IMR-90 (cell line): ENCODE measurements around the gene ATF7IP2. TPM values are rescaled to one million over a fixed set of nuclear protein-coding genes. Genes with fewer than 3 reads are reported as not detected.

ENCODE experiments used
- ATAC-seq: fragments of 200-7000 bp; cut with Tn5 transposase; 2 replicates; pipeline ENCODE4 v1.9.1; 2020; ENCODE audit warnings: low read depth, mild to moderate bottlenecking, moderate library complexity
- BruUV-seq: library from RNA; stranded (reverse); fragments of 400-500 nt; replicated peaks from 2 replicates; lab custom pipeline; 2021; lab: Mats Ljungman, UMichigan
- CTCF ChIA-PET: fragments of 300-600 bp; formaldehyde crosslinking; extraction: SDS; loops from one replicate; lab custom pipeline; 2021; ENCODE audit warnings: antibody characterized with exemption; lab: Yijun Ruan, JAX
- POLR2A ChIA-PET: fragments of 300-600 bp; sonication (Branson Sonifier 250); formaldehyde crosslinking; loops from one replicate; lab custom pipeline; 2022; ENCODE audit warnings: antibody characterized with exemption; ENCODE audit not compliant: unreplicated experiment; lab: Charles Lee
- DNase-seq: peaks from one replicate; pipeline ENCODE4 v3.0.0; 2013
- H2AFZ ChIP-seq: replicated peaks from 2 replicates; pipeline ENCODE3; 2013; ENCODE audit warnings: low read length, mild to moderate bottlenecking; ENCODE audit not compliant: poor library complexity
- H2AK5ac ChIP-seq: 2 replicates; pipeline ENCODE4 v1.6.1; 2013; ENCODE audit warnings: low read depth, low read length, inconsistent platforms
- H2AK9ac ChIP-seq: replicated peaks from 2 replicates; pipeline ENCODE3; 2013; ENCODE audit warnings: mild to moderate bottlenecking, low read depth, low read length, moderate library complexity; ENCODE audit not compliant: poor library complexity
- H2BK120ac ChIP-seq: 2 replicates; pipeline ENCODE4 v1.6.1; 2013; ENCODE audit warnings: low read depth, low read length, inconsistent platforms
- H2BK15ac ChIP-seq: 3 replicates; pipeline ENCODE4 v1.6.1; 2013; ENCODE audit warnings: low read depth, low read length, inconsistent platforms
- H2BK20ac ChIP-seq: 2 replicates; pipeline ENCODE4 v1.6.1; 2013; ENCODE audit warnings: low read depth, mild to moderate bottlenecking, inconsistent platforms, low read length, moderate library complexity
- H2BK5ac ChIP-seq: 2 replicates; pipeline ENCODE4 v1.6.1; 2013; ENCODE audit warnings: mild to moderate bottlenecking, low read depth, low read length, inconsistent platforms; ENCODE audit not compliant: poor library complexity, severe bottlenecking
- H3K14ac ChIP-seq: replicated peaks from 2 replicates; pipeline ENCODE4 v1.6.1; 2013; ENCODE audit warnings: low read depth, low read length, inconsistent platforms
- H3K18ac ChIP-seq: 2 replicates; pipeline ENCODE4 v1.6.1; 2013; ENCODE audit warnings: low read depth, low read length, control low read depth
- H3K23ac ChIP-seq: 2 replicates; pipeline ENCODE4 v1.6.1; 2013; ENCODE audit warnings: low read depth, low read length, inconsistent platforms
- H3K27ac ChIP-seq: 2 replicates; pipeline ENCODE4 v1.5.1; 2013; ENCODE audit warnings: mild to moderate bottlenecking, control low read depth, low read length; ENCODE audit not compliant: insufficient read depth
- H3K27me3 ChIP-seq: 2 replicates; pipeline ENCODE4 v1.6.1; 2013; ENCODE audit warnings: low read length; ENCODE audit not compliant: control insufficient read depth, insufficient read depth
- H3K36me3 ChIP-seq: 2 replicates; pipeline ENCODE4 v1.6.1; 2013; ENCODE audit warnings: low read length, mixed read lengths; ENCODE audit not compliant: control insufficient read depth, insufficient read depth
- H3K4ac ChIP-seq: 2 replicates; pipeline ENCODE4 v1.6.1; 2013; ENCODE audit warnings: low read depth, low read length, inconsistent platforms
- H3K4me1 ChIP-seq: 2 replicates; pipeline ENCODE4 v1.6.1; 2013; ENCODE audit warnings: low read length, mixed read lengths; ENCODE audit not compliant: control insufficient read depth, insufficient read depth
- H3K4me2 ChIP-seq: 2 replicates; pipeline ENCODE4 v1.6.1; 2013; ENCODE audit warnings: low read depth, mild to moderate bottlenecking, control low read depth, low read length, moderate library complexity
- H3K4me3 ChIP-seq: 2 replicates; pipeline ENCODE4 v1.5.1; 2013; ENCODE audit warnings: low read depth, mild to moderate bottlenecking, control low read depth, low read length, moderate library complexity; ENCODE audit not compliant: insufficient read depth
- H3K56ac ChIP-seq: 2 replicates; pipeline ENCODE4 v1.6.1; 2013; ENCODE audit warnings: low read length, inconsistent platforms; ENCODE audit not compliant: insufficient read depth; ENCODE audit errors: extremely low read depth
- H3K79me1 ChIP-seq, 2 experiments: 2 replicates each; pipeline ENCODE4 v1.6.1; 2013; ENCODE audit warnings: low read length in 2 of 2, inconsistent platforms in 1 of 2, low read depth in 1 of 2
- H3K9ac ChIP-seq: 2 replicates; pipeline ENCODE4 v1.6.1; 2013; ENCODE audit warnings: low read depth, low read length, control low read depth
- H3K9me1 ChIP-seq: 2 replicates; pipeline ENCODE4 v1.6.1; 2013; ENCODE audit warnings: low read length, inconsistent platforms; ENCODE audit not compliant: insufficient read depth
- H3K9me3 ChIP-seq: 2 replicates; pipeline ENCODE4 v1.6.1; 2013; ENCODE audit warnings: low read length; ENCODE audit not compliant: control insufficient read depth, insufficient read depth
- H4K20me1 ChIP-seq: 2 replicates; pipeline ENCODE4 v1.6.1; 2013; ENCODE audit warnings: low read length, inconsistent platforms; ENCODE audit not compliant: insufficient read depth
- H4K5ac ChIP-seq: 2 replicates; pipeline ENCODE4 v1.6.1; 2013; ENCODE audit warnings: mild to moderate bottlenecking, low read depth, low read length, control low read depth
- H4K8ac ChIP-seq, 2 experiments: 2 replicates each; pipeline ENCODE4 v1.6.1; 2013; ENCODE audit warnings: low read depth in 2 of 2, low read length in 2 of 2, control low read depth in 1 of 2, inconsistent platforms in 1 of 2
- H4K91ac ChIP-seq: 2 replicates; pipeline ENCODE4 v1.6.1; 2013; ENCODE audit warnings: low read depth, low read length, inconsistent platforms; ENCODE audit not compliant: insufficient read depth
- CEBPB ChIP-seq: IDR thresholded peaks from 2 replicates; pipeline ENCODE4 v1.6.1; 2012; ENCODE audit warnings: low read depth, low read length, improper control_type of control experiment
- CHD1 ChIP-seq: IDR thresholded peaks from 2 replicates; pipeline ENCODE4 v1.6.1; 2012; ENCODE audit warnings: low read depth, low read length, improper control_type of control experiment
- ELK1 ChIP-seq: fragments of 150-350 bp; IDR thresholded peaks from 2 replicates; pipeline ENCODE4 v1.6.1; 2016; ENCODE audit warnings: low read depth, mild to moderate bottlenecking, low read length, moderate library complexity, borderline replicate concordance
- MAZ ChIP-seq: IDR thresholded peaks from 2 replicates; pipeline ENCODE4 v1.6.1; 2012; ENCODE audit warnings: low read depth, mild to moderate bottlenecking, low read length, improper control_type of control experiment, moderate library complexity, borderline replicate concordance
- NFE2L2 ChIP-seq: fragments of 150-350 bp; IDR thresholded peaks from 2 replicates; pipeline ENCODE4 v1.6.1; 2016; ENCODE audit warnings: low read depth, mild to moderate bottlenecking, low read length
- POLR2A ChIP-seq: IDR thresholded peaks from 2 replicates; pipeline ENCODE4 v1.6.1; 2012; ENCODE audit warnings: mild to moderate bottlenecking, low read depth, low read length
- RFX5 ChIP-seq: IDR thresholded peaks from 2 replicates; pipeline ENCODE4 v1.8.0; 2012; ENCODE audit warnings: low read depth, mild to moderate bottlenecking, low read length, moderate library complexity
- WGBS, 2 experiments: methylation state at CpG; one replicate each; pipeline versions ENCODE4 v1.1.5 to v1.1.7; 2013; ENCODE audit warnings: missing lambda C conversion rate in 2 of 2; ENCODE audit not compliant: insufficient read length in 1 of 2; ENCODE audit errors: extremely low coverage in 2 of 2; 5-methylcytosine and 5-hydroxymethylcytosine counted together
- dilution Hi-C: fragments of 300-500 bp; cut with HindIII; formaldehyde crosslinking; loops from one replicate; pipeline ENCODE4 v1.14.3; 2018; ENCODE audit warnings: low sequenced_read_pairs; ENCODE audit not compliant: unreplicated experiment
- in situ Hi-C: fragments of 300-500 bp; cut with MboI; formaldehyde crosslinking; loops from 3 replicates; pipeline ENCODE4 v1.14.3; 2019; ENCODE audit warnings: low sequenced_read_pairs, inconsistent platforms, mixed read lengths
- intact Hi-C: fragments of 100-400 bp; cut with micrococcal nuclease; formaldehyde crosslinking; loops from 2 replicates; pipeline ENCODE4 v1.10.0; 2022
- polyA plus RNA-seq, 3 experiments: library from polyadenylated mRNA; depleted of rRNA; stranded (reverse); fragments of >200 nt; gene quantifications; 2 replicates each; pipeline ENCODE4 v1.2.3, GENCODE V29; 2012; ENCODE audit warnings: low replicate concordance in 1 of 3
- total RNA-seq: library from RNA; depleted of rRNA; stranded (reverse); fragments of >200 nt; gene quantifications from 2 replicates; pipeline ENCODE4 v1.2.3, GENCODE V29; 2012

Gene ATF7IP2
- total and polyA plus RNA-seq, 2 of the 4 experiments (the other 2 are of a cell fraction) = 2.7 to 3.6 TPM

GRCh38 chr16:10419701-10420100 is 33.8 kb downstream of the ATF7IP2 start:
- no peak overlapping the region for H4K91ac ChIP-seq
- no peak overlapping the region for H3K4me2 ChIP-seq
- ChIA-PET CTCF (no interaction called here), POLR2A (no interaction called here)
- H3K4me3 ChIP-seq = no peak overlapping the region
- H3K9ac ChIP-seq = no peak overlapping the region
- no peak overlapping the region for H3K4ac ChIP-seq
- no CpG with 5 or more reads among the region's 3 CpGs for WGBS, 2 experiments
- no peak overlapping the region for H2BK15ac ChIP-seq
- H4K5ac ChIP-seq = no peak overlapping the region
- H3K36me3 ChIP-seq = no peaks in the 10 kb centered on the region
- no peak overlapping the region for H3K27ac ChIP-seq
- H2AK5ac ChIP-seq = no peak overlapping the region
- no peak overlapping the region for H3K14ac ChIP-seq
- no peaks in the 10 kb centered on the region for H4K20me1 ChIP-seq
- in situ Hi-C loops (no loop called here), dilution Hi-C loops (no loop called here), intact Hi-C loops (no loop called here)
- H3K4me1 ChIP-seq = no peaks in the 10 kb centered on the region
- H2AK9ac ChIP-seq = no peak overlapping the region
- H3K9me1 ChIP-seq = no peaks in the 10 kb centered on the region
- no peak overlapping the region for H3K18ac ChIP-seq
- no peak for TF ChIP-seq RFX5
- TF ChIP-seq MAZ = no peak
- no peak for TF ChIP-seq ELK1
- TF ChIP-seq NFE2L2 = no peak
- TF ChIP-seq CHD1 = no peak
- no peak for TF ChIP-seq CEBPB
- no peak for TF ChIP-seq POLR2A
- peaks cover 6% of the 10 kb centered on the region for H3K9me3 ChIP-seq
- BruUV-seq = no TSS peak
- H3K79me1 ChIP-seq = no peaks in the 10 kb centered on the region
- H2AFZ ChIP-seq = no peak overlapping the region
- H2BK120ac ChIP-seq = no peak overlapping the region
- no peak overlapping the region for H2BK20ac ChIP-seq
- H4K8ac ChIP-seq = no peak overlapping the region
- no peak overlapping the region for H3K23ac ChIP-seq
- H2BK5ac ChIP-seq = no peak overlapping the region
- no peak overlapping the region for H3K56ac ChIP-seq
- DNase-seq (no peak), ATAC-seq (no peak)
- no peaks in the 10 kb centered on the region for H3K27me3 ChIP-seq
